Left renal pelvis (tissue), 4 donors: ENCODE results near the gene ZNF664. TPM values are rescaled to one million over a fixed set of nuclear protein-coding genes. Genes with fewer than 3 reads are reported as not detected.

Experiments
- DNase-seq, 4 donors: peaks; one replicate each; pipeline ENCODE4 v3.0.0-alpha.2; 2013; ENCODE audit warnings: low read depth in 4 of 4, low spot score in 3 of 4
- polyA plus RNA-seq, 4 donors: library from polyadenylated mRNA; unstranded; fragments of 120-200 nt; gene quantifications; one replicate each; pipeline ENCODE4 v1.2.1, GENCODE V29; 2013; ENCODE audit not compliant: insufficient read length in 4 of 4

Gene ZNF664
- polyA plus RNA-seq, 4 donors = 100 to 194 (median 176) TPM

DNA sequence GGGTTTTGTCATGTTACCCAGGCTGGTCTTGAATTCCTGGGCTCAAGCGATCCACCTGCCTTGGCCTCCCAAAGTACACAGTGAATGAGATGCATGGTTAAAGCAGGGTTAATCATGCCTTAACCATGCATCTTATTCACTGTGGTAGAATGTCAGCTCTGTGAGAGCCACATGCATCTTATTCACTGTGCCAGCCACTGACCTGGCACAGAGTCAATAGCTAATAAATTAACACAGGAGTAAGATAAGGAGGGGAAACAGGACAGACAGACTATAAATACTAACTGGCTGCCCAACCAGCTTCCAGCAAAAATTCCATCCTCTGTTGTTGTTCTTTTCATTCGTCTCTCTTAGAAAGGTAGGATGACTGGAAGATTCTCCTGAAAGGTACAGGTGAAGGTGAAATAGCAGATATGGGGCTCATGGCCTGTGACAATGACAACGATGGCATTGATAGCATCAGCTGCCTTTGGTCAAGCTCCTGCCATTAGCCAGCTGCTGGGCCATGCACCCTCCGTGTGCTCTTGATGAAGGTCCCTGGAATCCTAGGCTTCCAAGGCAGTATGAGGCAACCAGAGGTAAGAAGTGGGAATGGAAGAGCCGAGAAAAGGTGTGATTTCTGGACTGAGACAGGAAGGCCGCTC, 76.6 kb downstream of the ZNF664 start:
- no peak for DNase-seq

DNA sequence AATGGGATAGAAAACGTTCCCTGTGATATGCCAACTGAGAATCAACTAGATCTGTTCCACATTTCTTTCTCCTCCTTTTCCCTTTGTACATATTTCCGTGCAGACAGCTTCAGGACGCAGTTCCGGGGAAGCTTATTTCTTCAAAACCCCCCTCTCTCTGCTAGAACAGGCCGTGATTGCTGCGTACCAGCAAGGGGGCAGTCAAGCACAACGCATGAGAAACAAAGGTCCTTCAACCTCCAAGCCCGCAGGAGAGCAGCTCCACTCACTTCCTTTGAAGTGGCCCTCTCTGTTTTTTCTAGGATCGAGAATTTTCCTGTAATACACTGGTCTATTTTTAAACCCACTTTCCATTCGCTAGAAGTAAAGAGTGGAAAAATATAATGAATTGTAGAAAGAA, 80.8 kb downstream of the ZNF664 start:
- peak; percentile 64 to 74 (median 68) for DNase-seq

DNA sequence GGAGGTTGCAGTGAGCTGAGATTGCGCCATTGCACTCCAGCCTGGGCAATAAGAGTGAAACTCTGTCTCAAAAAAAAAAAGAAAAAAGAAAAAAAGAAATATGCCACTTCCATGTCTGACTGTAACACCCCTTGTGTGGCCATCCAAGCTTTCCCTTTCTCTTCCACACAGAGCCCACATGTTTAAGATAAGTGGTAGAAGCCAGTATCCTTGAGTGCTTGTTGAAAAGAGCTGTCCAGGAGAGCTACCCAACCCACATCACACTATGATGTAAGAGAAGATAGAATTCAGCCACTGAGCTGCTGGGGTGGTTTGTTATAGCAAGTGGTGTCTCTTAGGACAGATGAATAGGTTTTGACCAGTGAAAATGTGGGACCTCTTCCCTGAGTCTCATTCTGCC, 82.1 kb downstream of the ZNF664 start:
- no peak for DNase-seq

DNA sequence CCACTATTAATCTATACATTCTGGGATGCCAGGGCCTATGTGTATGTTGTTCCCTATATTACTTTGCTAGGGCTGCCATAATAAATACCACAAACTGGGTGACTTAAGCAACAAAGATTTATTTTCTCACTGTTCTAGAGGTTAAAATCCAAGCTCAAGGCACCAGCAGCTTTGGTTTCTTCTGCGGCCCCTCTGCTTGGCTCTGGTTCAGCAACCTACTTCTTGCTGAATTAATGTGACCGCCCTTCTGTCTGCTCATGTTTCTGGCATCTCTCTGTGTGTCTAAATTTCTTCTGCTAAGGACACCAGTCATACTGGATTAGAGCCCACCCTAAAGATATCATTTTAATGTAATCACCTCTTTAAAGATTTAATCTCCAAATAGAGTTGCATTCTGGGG, 84.7 kb downstream of the ZNF664 start:
- no peak for DNase-seq

DNA sequence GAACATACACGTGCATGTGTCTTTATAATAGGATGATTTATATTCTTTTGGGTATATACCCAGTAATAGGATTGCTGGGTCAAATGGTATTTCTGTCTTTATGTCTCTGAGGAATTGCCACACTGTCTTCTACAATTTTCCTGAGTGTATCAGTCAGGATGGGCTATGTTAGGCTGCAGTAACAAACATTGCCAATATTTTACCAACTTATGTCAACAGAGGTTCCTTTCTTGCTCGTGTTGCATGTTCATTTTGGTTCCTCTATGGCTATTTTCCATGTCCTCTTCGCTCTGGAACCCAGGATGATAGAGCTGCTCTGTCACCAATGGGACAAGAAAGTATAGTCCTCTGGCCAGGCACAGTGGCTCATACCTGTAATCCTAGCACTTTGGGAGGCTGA, 86.7 kb downstream of the ZNF664 start:
- DNase-seq = no peak

Other genes with a start within 250 kb of the ZNF664 start
- gene DNAH10, start 210.9 kb upstream of the ZNF664 start, polyA plus RNA-seq = 1 to 10 TPM; 2.2 to 5.2 (median 4.3) TPM
- gene CCDC92, start 384 bp upstream of the ZNF664 start, polyA plus RNA-seq = 10 to 100 TPM; 34.4 to 54.1 (median 42.7) TPM